ENCODE data around the gene SLC14A1.

DNA sequence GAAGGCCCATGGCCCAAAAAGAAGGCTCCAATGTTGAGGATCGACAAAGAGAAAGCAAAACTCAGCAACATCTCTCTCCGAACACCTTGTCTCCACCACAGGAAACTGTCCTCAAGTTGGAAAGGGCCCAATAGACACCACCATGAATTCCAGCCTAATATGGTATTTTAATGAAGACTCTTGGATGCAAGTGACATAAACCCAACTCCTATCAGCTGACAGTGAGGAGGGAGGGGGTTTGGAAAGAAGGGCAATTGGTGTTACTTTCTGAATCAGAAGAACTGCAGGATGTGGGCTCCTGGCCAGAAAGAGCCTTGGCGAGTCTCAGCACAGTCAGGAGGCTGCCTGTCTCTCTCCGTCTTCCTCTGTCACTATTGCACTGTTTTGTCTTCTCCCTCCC lies 61.2 kb downstream of the SLC14A1 start:
- TF ChIP-seq, protein P1, sequence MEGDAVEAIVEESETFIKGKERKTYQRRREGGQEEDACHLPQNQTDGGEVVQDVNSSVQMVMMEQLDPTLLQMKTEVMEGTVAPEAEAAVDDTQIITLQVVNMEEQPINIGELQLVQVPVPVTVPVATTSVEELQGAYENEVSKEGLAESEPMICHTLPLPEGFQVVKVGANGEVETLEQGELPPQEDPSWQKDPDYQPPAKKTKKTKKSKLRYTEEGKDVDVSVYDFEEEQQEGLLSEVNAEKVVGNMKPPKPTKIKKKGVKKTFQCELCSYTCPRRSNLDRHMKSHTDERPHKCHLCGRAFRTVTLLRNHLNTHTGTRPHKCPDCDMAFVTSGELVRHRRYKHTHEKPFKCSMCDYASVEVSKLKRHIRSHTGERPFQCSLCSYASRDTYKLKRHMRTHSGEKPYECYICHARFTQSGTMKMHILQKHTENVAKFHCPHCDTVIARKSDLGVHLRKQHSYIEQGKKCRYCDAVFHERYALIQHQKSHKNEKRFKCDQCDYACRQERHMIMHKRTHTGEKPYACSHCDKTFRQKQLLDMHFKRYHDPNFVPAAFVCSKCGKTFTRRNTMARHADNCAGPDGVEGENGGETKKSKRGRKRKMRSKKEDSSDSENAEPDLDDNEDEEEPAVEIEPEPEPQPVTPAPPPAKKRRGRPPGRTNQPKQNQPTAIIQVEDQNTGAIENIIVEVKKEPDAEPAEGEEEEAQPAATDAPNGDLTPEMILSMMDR (IDR thresholded peaks at IDR 0.05; ENCODE audit: insufficient read depth, low read depth, low read length), result no peak
- TF ChIP-seq EZH2 (IDR thresholded peaks at IDR 0.05; ENCODE audit: insufficient read depth, low read length), result no peak
